ENCODE results near the gene JMJD8.

The JMJD8 gene

DNA sequence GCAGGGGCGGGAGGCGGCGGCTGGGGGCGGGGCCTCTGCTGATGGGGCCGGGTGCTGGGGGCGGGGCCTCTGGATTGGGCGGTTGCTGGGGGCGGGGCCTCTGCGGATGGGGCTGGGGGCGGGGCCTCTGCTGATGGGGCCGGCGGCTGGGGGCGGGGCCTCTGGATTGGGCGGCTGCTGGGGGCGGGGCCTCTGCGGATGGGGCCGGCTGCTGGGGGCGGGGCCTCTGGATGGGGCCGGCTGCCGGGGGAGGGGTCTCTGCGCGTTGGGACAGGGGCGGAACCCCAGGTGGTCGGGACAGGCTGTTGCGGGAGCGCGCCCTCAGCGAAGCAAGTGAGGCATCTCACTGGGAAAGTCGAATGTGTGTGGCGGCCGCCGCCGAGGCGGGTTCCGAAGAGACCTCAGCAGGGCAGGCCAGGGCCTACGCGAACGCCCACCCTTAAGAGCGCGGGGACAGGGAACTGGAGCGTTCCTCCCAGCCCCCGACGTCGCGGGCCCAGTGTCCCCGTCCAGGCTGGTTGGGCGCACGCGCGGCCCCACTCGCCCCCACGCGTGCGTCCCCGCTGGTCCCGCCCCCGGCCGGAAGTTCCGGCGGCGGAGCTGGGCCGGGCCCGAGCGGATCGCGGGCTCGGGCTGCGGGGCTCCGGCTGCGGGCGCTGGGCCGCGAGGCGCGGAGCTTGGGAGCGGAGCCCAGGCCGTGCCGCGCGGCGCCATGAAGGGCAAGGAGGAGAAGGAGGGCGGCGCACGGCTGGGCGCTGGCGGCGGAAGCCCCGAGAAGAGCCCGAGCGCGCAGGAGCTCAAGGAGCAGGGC, 4.1 kb downstream of the JMJD8 start, which contains the start of gene STUB1:
TSS of gene STUB1 (plus strand) at position 597 of the 811 bp plus-strand sequence. CDS start at position 713, 116 bp downstream.
- H3K9me2 ChIP-seq (replicated peaks; ENCODE audit: insufficient read depth, low read length), result no peaks in the 10 kb centered on the region
- peak within 1 kb of the TSS; percentile 90 for H2AFZ ChIP-seq (ENCODE audit: low read depth, low read length, severe bottlenecking)
- no peaks in the 10 kb centered on the region for H3K27me3 ChIP-seq (ENCODE audit: low read length)
- no peak for TF ChIP-seq EZH2phosphoT487 (conservative IDR thresholded peaks at IDR 0.05; ENCODE audit: low read length)
- TF ChIP-seq, protein P1, sequence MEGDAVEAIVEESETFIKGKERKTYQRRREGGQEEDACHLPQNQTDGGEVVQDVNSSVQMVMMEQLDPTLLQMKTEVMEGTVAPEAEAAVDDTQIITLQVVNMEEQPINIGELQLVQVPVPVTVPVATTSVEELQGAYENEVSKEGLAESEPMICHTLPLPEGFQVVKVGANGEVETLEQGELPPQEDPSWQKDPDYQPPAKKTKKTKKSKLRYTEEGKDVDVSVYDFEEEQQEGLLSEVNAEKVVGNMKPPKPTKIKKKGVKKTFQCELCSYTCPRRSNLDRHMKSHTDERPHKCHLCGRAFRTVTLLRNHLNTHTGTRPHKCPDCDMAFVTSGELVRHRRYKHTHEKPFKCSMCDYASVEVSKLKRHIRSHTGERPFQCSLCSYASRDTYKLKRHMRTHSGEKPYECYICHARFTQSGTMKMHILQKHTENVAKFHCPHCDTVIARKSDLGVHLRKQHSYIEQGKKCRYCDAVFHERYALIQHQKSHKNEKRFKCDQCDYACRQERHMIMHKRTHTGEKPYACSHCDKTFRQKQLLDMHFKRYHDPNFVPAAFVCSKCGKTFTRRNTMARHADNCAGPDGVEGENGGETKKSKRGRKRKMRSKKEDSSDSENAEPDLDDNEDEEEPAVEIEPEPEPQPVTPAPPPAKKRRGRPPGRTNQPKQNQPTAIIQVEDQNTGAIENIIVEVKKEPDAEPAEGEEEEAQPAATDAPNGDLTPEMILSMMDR (IDR thresholded peaks at IDR 0.05; ENCODE audit: insufficient read depth, low read length, poor library complexity, severe bottlenecking), result no peak
- H3F3A ChIP-seq (ENCODE audit: insufficient read depth), result peaks cover 9% of the 10 kb centered on the region; the same call in 1 of the 2 replicates
- peak within 1 kb of the TSS; percentile 63 for H3K4me2 ChIP-seq (ENCODE audit: low read depth, low read length, poor library complexity, severe bottlenecking)
- H3K4me3 ChIP-seq (ENCODE audit: insufficient read depth, low read length, poor library complexity, severe bottlenecking), result peak within 1 kb of the TSS; percentile 62
- no peaks in the 10 kb centered on the region for H3K9me3 ChIP-seq (ENCODE audit: insufficient read depth, low read length)
- H4K20me1 ChIP-seq (ENCODE audit: low read depth, low read length), result no peaks in the 10 kb centered on the region
- H3K27ac ChIP-seq (ENCODE audit: low read depth, low read length), result peak within 1 kb of the TSS; percentile 69
- peak within 1 kb of the TSS; percentile 75 for H3K9ac ChIP-seq (ENCODE audit: low read length)
- no peaks in the 10 kb centered on the region for H3K36me3 ChIP-seq (ENCODE audit: low read length)
- H3K79me2 ChIP-seq (ENCODE audit: insufficient read depth, low read length), result peaks cover 23% of the 10 kb centered on the region; the same call in 1 of the 2 replicates

DNA sequence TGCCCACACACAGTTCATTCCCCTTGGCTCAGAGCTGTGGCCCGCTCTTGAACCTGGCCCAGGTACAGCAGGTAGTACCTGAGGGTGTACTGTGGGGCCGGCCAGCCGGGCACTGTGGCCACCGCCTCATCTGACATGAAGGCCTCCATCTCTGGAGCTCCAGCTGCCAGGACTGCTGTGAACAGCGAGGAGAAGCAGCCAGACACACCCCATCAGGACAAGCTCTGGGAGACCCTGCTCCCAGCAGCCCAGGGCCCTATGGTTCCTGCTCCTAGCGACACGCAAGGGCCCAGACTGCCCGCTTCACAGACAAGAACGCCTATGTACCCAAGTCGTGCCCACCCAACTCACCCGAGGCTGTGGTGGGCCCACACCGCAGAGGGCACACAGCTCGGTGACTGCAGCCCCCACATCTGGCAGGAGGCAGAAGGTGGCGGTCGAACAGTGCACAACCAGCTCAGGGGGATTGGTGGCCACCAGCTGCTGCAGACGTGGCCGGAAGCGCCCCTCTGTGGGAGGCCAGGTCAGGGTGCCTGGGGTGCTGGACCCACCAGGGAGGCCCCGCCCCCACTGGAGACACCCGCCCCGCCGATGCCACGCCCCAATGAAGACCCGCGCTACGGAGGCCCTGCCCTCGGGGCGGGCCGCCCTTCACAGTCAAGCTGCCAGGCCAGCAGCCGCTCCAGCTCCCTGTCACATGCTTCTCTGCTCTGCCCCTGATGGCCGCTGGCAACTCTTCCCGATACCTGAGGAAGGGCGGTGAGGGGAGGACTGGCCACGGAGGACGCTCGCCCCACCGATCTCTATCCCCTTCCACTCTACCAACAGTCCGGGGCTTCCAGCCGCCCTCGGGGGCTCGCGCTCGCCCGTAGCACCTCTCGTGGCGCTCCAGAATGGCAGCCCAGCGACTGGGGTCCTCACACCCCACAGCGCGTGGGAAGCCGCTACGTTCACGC, 5.0 kb downstream of the JMJD8 start:
- Histone ChIP-seq H3K27me3 (ENCODE audit: low read length) (no peaks in the 10 kb centered on the region), H3K4me3 (ENCODE audit: insufficient read depth, low read length, poor library complexity, severe bottlenecking) (peak overlapping the region; percentile 32), H3K4me2 (ENCODE audit: low read depth, low read length, poor library complexity, severe bottlenecking) (peak overlapping the region; percentile 63), H3K27ac (ENCODE audit: low read depth, low read length) (peak overlapping the region; percentile 69), H3K9me2 (replicated peaks; ENCODE audit: insufficient read depth, low read length) (no peaks in the 10 kb centered on the region), H3K79me2 (ENCODE audit: insufficient read depth, low read length) (peaks cover 23% of the 10 kb centered on the region; the same call in 1 of the 2 replicates), H3K9ac (ENCODE audit: low read length) (peak overlapping the region; percentile 49), H3K9me3 (ENCODE audit: insufficient read depth, low read length) (no peaks in the 10 kb centered on the region), H3K36me3 (ENCODE audit: low read length) (no peaks in the 10 kb centered on the region), H3F3A (ENCODE audit: insufficient read depth) (peaks cover 9% of the 10 kb centered on the region; the same call in 1 of the 2 replicates), H4K20me1 (ENCODE audit: low read depth, low read length) (no peaks in the 10 kb centered on the region), H2AFZ (ENCODE audit: low read depth, low read length, severe bottlenecking) (peak overlapping the region; percentile 90)
- TF ChIP-seq, protein P1 (IDR thresholded peaks at IDR 0.05; ENCODE audit: insufficient read depth, low read length, poor library complexity, severe bottlenecking), result no peak
- TF ChIP-seq EZH2phosphoT487 (conservative IDR thresholded peaks at IDR 0.05; ENCODE audit: low read length), result no peak

DNA sequence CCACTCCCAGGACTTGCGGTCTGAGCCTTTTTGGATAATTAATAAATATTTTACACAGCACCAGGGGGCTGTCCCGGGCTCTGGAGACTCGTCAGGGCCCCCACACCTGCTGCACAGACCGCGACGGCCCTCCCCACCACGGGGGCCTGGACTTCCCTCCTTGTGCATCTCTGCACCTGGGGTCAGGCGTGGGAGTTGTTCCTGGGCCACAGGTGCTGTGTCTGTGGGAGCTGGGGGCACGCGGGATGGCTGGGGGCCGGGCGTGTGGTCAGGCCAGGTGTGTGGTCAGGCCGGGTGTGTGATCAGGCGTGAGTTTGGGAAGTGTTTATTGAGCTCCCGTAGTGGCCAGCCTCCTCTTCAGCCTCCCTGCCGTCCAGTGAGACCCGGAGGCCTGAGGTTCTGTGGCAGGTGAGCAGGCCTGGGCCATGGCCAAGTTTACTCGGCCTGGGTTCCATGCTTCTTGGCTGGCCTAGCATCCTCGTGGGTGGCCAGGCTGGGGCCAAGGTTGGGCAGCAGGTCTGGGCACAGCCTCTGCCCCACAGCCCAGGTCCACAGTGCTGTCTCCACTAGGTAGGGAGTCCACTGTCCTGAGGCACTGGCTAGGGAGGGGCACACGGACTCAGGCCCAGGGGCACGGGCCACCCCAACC, 5.8 kb downstream of the JMJD8 start:
- Histone ChIP-seq H3K9ac (ENCODE audit: low read length) (no peak overlapping the region), H3K9me3 (ENCODE audit: insufficient read depth, low read length) (no peaks in the 10 kb centered on the region), H3K27me3 (ENCODE audit: low read length) (no peaks in the 10 kb centered on the region), H3K9me2 (replicated peaks; ENCODE audit: insufficient read depth, low read length) (no peaks in the 10 kb centered on the region), H2AFZ (ENCODE audit: low read depth, low read length, severe bottlenecking) (no peak overlapping the region), H3K4me3 (ENCODE audit: insufficient read depth, low read length, poor library complexity, severe bottlenecking) (no peak overlapping the region), H3K79me2 (ENCODE audit: insufficient read depth, low read length) (peaks cover 23% of the 10 kb centered on the region; the same call in 1 of the 2 replicates), H3K36me3 (ENCODE audit: low read length) (no peaks in the 10 kb centered on the region), H3K4me2 (ENCODE audit: low read depth, low read length, poor library complexity, severe bottlenecking) (no peak overlapping the region), H3K27ac (ENCODE audit: low read depth, low read length) (no peak overlapping the region), H4K20me1 (ENCODE audit: low read depth, low read length) (no peaks in the 10 kb centered on the region), H3F3A (ENCODE audit: insufficient read depth) (peaks cover 9% of the 10 kb centered on the region; the same call in 1 of the 2 replicates)
- TF ChIP-seq, protein P1 (IDR thresholded peaks at IDR 0.05; ENCODE audit: insufficient read depth, low read length, poor library complexity, severe bottlenecking), result no peak
- TF ChIP-seq EZH2phosphoT487 (conservative IDR thresholded peaks at IDR 0.05; ENCODE audit: low read length), result no peak

Measured in SU-DHL-6 (cell line).